K562 (cell line): ENCODE results near the gene PLCD4. TPM values are rescaled to one million over a fixed set of nuclear protein-coding genes. Genes with fewer than 3 reads are reported as not detected.
A peak's percentile ranks its signal among the peaks of the same experiment; 100 is the strongest.

Experiments used
- ATAC-seq: fragments of 200-7000 bp; cut with Tn5 transposase; 3 replicates; pipeline ENCODE4 v1.9.1; 2020; ENCODE audit warnings: moderate library complexity
- BruUV-seq: library from RNA; stranded (reverse); fragments of 400-500 nt; replicated peaks from 2 replicates; lab custom pipeline; 2021; lab: Mats Ljungman, UMichigan
- CTCF ChIA-PET: fragments of 300-600 bp; formaldehyde crosslinking; extraction: SDS; loops from one replicate; lab custom pipeline; 2021; ENCODE audit warnings: low intra/inter-chr PET ratio; lab: Yijun Ruan, JAX
- POLR2A ChIA-PET: fragments of 300-600, 350-650 bp; sonication (Branson Sonifier 250); formaldehyde crosslinking; extraction: SDS; loops from one replicate; lab custom pipeline; 2021; ENCODE audit warnings: antibody characterized with exemption, inconsistent platforms; lab: Yijun Ruan, JAX
- DNase-seq, 4 experiments: peaks; one replicate each; pipeline versions ENCODE4 v3.0.0 to v3.0.0-alpha.2; 2011 to 2018; ENCODE audit warnings: low spot score in 3 of 4, mixed read lengths in 3 of 4; ENCODE audit errors: extremely low read depth in 1 of 4
- FAIRE-seq: peaks from 2 replicates; lab custom pipeline; 2011; peaks lifted over from hg19 to GRCh38; lab: Jason Lieb, UNC
- H2AFZ ChIP-seq: 2 replicates; pipeline ENCODE4 v1.6.0; 2011; ENCODE audit warnings: low read depth, low read length, control low read depth, inconsistent platforms
- H3K27ac ChIP-seq: fragments of 200-600 bp; 3 replicates; pipeline ENCODE4 v1.8.0; 2011; ENCODE audit warnings: low read depth, mild to moderate bottlenecking, control low read depth, inconsistent platforms, low read length, moderate library complexity, mixed read lengths; ENCODE audit errors: extremely low read depth
- H3K27me3 ChIP-seq, 2 experiments: fragments of 300-600 bp in 1 of 2; 2 replicates in 1 of 2; 3 replicates in 1 of 2; pipeline versions ENCODE4 v1.6.0 to v1.8.0; 2011; ENCODE audit warnings: inconsistent platforms in 2 of 2, low read length in 2 of 2, mild to moderate bottlenecking in 1 of 2, mixed read lengths in 1 of 2, moderate library complexity in 1 of 2; ENCODE audit not compliant: control insufficient read depth in 2 of 2, insufficient read depth in 2 of 2
- H3K36me3 ChIP-seq: fragments of 300-600 bp; 3 replicates; pipeline ENCODE4 v1.8.0; 2011; ENCODE audit warnings: mild to moderate bottlenecking, low read length, inconsistent platforms; ENCODE audit not compliant: control insufficient read depth, insufficient read depth
- H3K4me1 ChIP-seq, 2 experiments: fragments of 200-600 bp in 1 of 2; replicated peaks in 1 of 2; 2 replicates in 1 of 2; 3 replicates in 1 of 2; pipeline versions ENCODE4 v1.5.1 to v1.8.0; 2011; ENCODE audit warnings: inconsistent platforms in 2 of 2, low read length in 2 of 2, mild to moderate bottlenecking in 1 of 2, mixed read lengths in 1 of 2, moderate library complexity in 1 of 2; ENCODE audit not compliant: control insufficient read depth in 2 of 2, insufficient read depth in 2 of 2
- H3K4me2 ChIP-seq: 2 replicates; pipeline ENCODE4 v1.6.1; 2011; ENCODE audit warnings: low read length, control low read depth, inconsistent platforms, mixed read lengths; ENCODE audit not compliant: insufficient read depth
- H3K4me3 ChIP-seq: fragments of 200-600 bp; sonication (generic), shearing (Covaris generic); 2 replicates; pipeline ENCODE4 v1.5.1; 2016; ENCODE audit warnings: control low read depth, inconsistent platforms
- H3K79me2 ChIP-seq: fragments of 200-600 bp; 3 replicates; pipeline ENCODE4 v1.8.0; 2011; ENCODE audit warnings: low read length, inconsistent platforms; ENCODE audit not compliant: control insufficient read depth, insufficient read depth
- H3K9ac ChIP-seq, 2 experiments: 2 replicates each; pipeline versions ENCODE4 v1.6.0 to v1.6.1; 2011; ENCODE audit warnings: low read depth in 2 of 2, low read length in 2 of 2, control low read depth in 1 of 2, inconsistent platforms in 1 of 2, mild to moderate bottlenecking in 1 of 2, mixed read lengths in 1 of 2; ENCODE audit not compliant: insufficient read depth in 1 of 2
- H3K9me1 ChIP-seq: one replicate; pipeline ENCODE4 v1.6.0; 2011; ENCODE audit warnings: inconsistent platforms, mild to moderate bottlenecking, low read length, moderate library complexity; ENCODE audit not compliant: control insufficient read depth, insufficient read depth
- H3K9me3 ChIP-seq: replicated peaks from 2 replicates; pipeline ENCODE4 v1.5.1; 2011; ENCODE audit warnings: low read depth, low read length, inconsistent platforms; ENCODE audit not compliant: control insufficient read depth, insufficient read depth
- H4K20me1 ChIP-seq: replicated peaks from 2 replicates; pipeline ENCODE4 v1.6.1; 2011; ENCODE audit warnings: low read length, inconsistent platforms, mixed read lengths; ENCODE audit not compliant: control insufficient read depth, insufficient read depth
- CC2D1A ChIP-seq: fragments of 450-650 bp; IDR thresholded peaks from 2 replicates; pipeline ENCODE4 v1.6.1; 2017; ENCODE audit warnings: mild to moderate bottlenecking
- ETV1 ChIP-seq: fragments of 450-650 bp; conservative IDR thresholded peaks from 2 replicates; pipeline ENCODE4 v1.6.1; 2016; ENCODE audit warnings: missing genetic modification characterization, control low read depth, low read depth, missing compliant biosample characterization
- FOXM1 ChIP-seq, 2 experiments: fragments of 450-650 bp in 1 of 2; sonication (generic) in 1 of 2; formaldehyde crosslinking in 1 of 2; IDR thresholded peaks; 2 replicates each; pipeline versions ENCODE4 v1.6.1 to v1.9.0; 2017 to 2022; ENCODE audit warnings: low read depth in 2 of 2, mild to moderate bottlenecking in 2 of 2, missing genetic modification reagents in 1 of 2, moderate library complexity in 1 of 2
- HEY1 ChIP-seq: fragments of 250-450 bp; sonication (Bioruptor Pico); IDR thresholded peaks from 2 replicates; pipeline ENCODE4 v1.5.0; 2020; ENCODE audit warnings: mild to moderate bottlenecking, moderate library complexity, borderline replicate concordance
- NCOA2 ChIP-seq, 2 experiments: fragments of 450-650 bp; IDR thresholded peaks; 2 replicates each; pipeline ENCODE4 v1.6.1; 2018; ENCODE audit warnings: mild to moderate bottlenecking in 2 of 2, moderate library complexity in 1 of 2; ENCODE audit not compliant: partially characterized antibody in 2 of 2
- NFE2 ChIP-seq: IDR thresholded peaks from 2 replicates; pipeline ENCODE4 v1.6.1; 2014; ENCODE audit warnings: antibody characterized with exemption, low read depth
- NR4A1 ChIP-seq, 2 experiments: fragments of 250-450 bp in 1 of 2; fragments of 450-650 bp in 1 of 2; sonication (Bioruptor Pico) in 1 of 2; IDR thresholded peaks; 2 replicates each; pipeline versions ENCODE4 v1.4.0 to v1.6.1; 2016 to 2020; ENCODE audit warnings: mild to moderate bottlenecking in 2 of 2, missing compliant biosample characterization in 1 of 2, missing genetic modification characterization in 1 of 2, moderate library complexity in 1 of 2
- POLR2A ChIP-seq: fragments of 450-650 bp; conservative IDR thresholded peaks from 2 replicates; pipeline ENCODE4 v1.6.1; 2016
- RBFOX2 ChIP-seq: fragments of 200-400 bp; formaldehyde crosslinking; IDR thresholded peaks from 2 replicates; pipeline ENCODE4 v1.6.1; 2017; ENCODE audit warnings: low read depth, mild to moderate bottlenecking, low read length, moderate library complexity
- RBM17 ChIP-seq: fragments of 200-400 bp; formaldehyde crosslinking; IDR thresholded peaks from 2 replicates; pipeline ENCODE4 v1.6.1; 2017; ENCODE audit warnings: low read depth, mild to moderate bottlenecking, low read length, borderline replicate concordance
- RFX5 ChIP-seq: IDR thresholded peaks from 2 replicates; pipeline ENCODE4 v1.6.1; 2011; ENCODE audit warnings: low read depth, mild to moderate bottlenecking, improper control_type of control experiment, low read length
- SIN3A ChIP-seq, 2 experiments: fragments of 150-350 bp in 1 of 2; IDR thresholded peaks; 2 replicates each; pipeline ENCODE4 v1.6.1; 2011 to 2016; ENCODE audit warnings: borderline replicate concordance in 2 of 2, low read depth in 2 of 2, low read length in 2 of 2, mild to moderate bottlenecking in 2 of 2, moderate library complexity in 2 of 2; ENCODE audit not compliant: control insufficient read depth in 1 of 2
- SP1 ChIP-seq: sonication (generic); formaldehyde crosslinking; IDR thresholded peaks from 2 replicates; pipeline ENCODE4 v1.8.1; 2022; ENCODE audit warnings: mild to moderate bottlenecking, missing genetic modification reagents
- SPI1 ChIP-seq: IDR thresholded peaks from 2 replicates; pipeline ENCODE4 v1.6.1; 2011; ENCODE audit warnings: low read depth, low read length, control low read depth, borderline replicate concordance
- TEAD1 ChIP-seq, 2 experiments: fragments of 450-650 bp in 1 of 2; sonication (generic) in 1 of 2; formaldehyde crosslinking; IDR thresholded peaks; 2 replicates each; pipeline versions ENCODE4 v1.4.0 to v1.8.0; 2020 to 2022; ENCODE audit warnings: mild to moderate bottlenecking in 2 of 2, missing genetic modification reagents in 1 of 2
- TEAD2 ChIP-seq: fragments of 450-650 bp; IDR thresholded peaks from 2 replicates; pipeline ENCODE4 v1.6.1; 2016; ENCODE audit warnings: missing genetic modification characterization, control low read depth, missing compliant biosample characterization
- XRCC3 ChIP-seq: fragments of 450-650 bp; IDR thresholded peaks from 2 replicates; pipeline ENCODE4 v1.6.1; 2017; ENCODE audit warnings: mild to moderate bottlenecking, moderate library complexity
- ZNF133 ChIP-seq: fragments of 250-450 bp; sonication (Bioruptor Pico); IDR thresholded peaks from 2 replicates; pipeline ENCODE4 v1.4.0; 2020; ENCODE audit warnings: mild to moderate bottlenecking
- ZNF143 ChIP-seq: sonication (generic); formaldehyde crosslinking; IDR thresholded peaks from 2 replicates; pipeline ENCODE4 v1.9.0; 2022; ENCODE audit warnings: mild to moderate bottlenecking, missing genetic modification reagents
- ZNF316 ChIP-seq: fragments of 450-650 bp; IDR thresholded peaks from 2 replicates; pipeline ENCODE4 v1.6.1; 2016
- WGBS: fragments of 100-300 bp; shearing (Covaris generic); methylation state at CpG from one replicate; pipeline ENCODE4 v1.1.6; 2016; ENCODE audit warnings: low coverage, mixed read lengths; ENCODE audit not compliant: insufficient coverage; ENCODE audit errors: missing lambda C conversion rate; 5-methylcytosine and 5-hydroxymethylcytosine counted together
- in situ Hi-C: fragments of 300-500 bp; cut with MboI; formaldehyde crosslinking; loops from 4 replicates; pipeline ENCODE4 v1.15.0; 2018; ENCODE audit warnings: inconsistent platforms, mixed read lengths
- intact Hi-C: fragments of 100-400 bp; cut with micrococcal nuclease; formaldehyde crosslinking; loops from 2 replicates; pipeline ENCODE4 v1.14.2; 2022
- polyA plus RNA-seq, 8 experiments: library from polyadenylated mRNA; depleted of rRNA in 4 of 8; stranded (reverse) in 5 of 8; unstranded in 3 of 8; fragments of >200 nt; fragmentation: Nextera tagmentation in 2 of 8; fragmentation: Illumina TruSeq in 1 of 8; extraction: Ambion mirVana in 2 of 8; extraction: Trizol in 1 of 8; gene quantifications; 2 replicates each; pipeline versions ENCODE4 v1.2.1 to v1.2.3, GENCODE V29; 2011 to 2014; ENCODE audit warnings: inconsistent platforms in 1 of 8, missing spikeins in 1 of 8
- total RNA-seq, 7 experiments: library from RNA; depleted of rRNA in 6 of 7; stranded (reverse); fragments of >200 nt in 6 of 7; fragmentation: Illumina TruSeq in 2 of 7; extraction: Trizol in 2 of 7; gene quantifications; 2 replicates each; pipeline versions ENCODE4 v1.2.1 to v1.2.3, GENCODE V29; 2011 to 2021; ENCODE audit warnings: low replicate concordance in 1 of 7
- TF ChIP-seq, protein P1 (sequence below): fragments of 200-800 bp; sonication (Bioruptor generic); IDR thresholded peaks from 2 replicates; pipeline ENCODE4 v1.6.1; 2017; ENCODE audit warnings: missing genetic modification characterization, missing compliant biosample characterization

The PLCD4 gene
- total and polyA plus RNA-seq, 9 of the 15 experiments (the other 6 are each of a cell fraction or from before 2014, with no cell fraction given) = 0.13 to 0.38 TPM; not detected in 7

DNA sequence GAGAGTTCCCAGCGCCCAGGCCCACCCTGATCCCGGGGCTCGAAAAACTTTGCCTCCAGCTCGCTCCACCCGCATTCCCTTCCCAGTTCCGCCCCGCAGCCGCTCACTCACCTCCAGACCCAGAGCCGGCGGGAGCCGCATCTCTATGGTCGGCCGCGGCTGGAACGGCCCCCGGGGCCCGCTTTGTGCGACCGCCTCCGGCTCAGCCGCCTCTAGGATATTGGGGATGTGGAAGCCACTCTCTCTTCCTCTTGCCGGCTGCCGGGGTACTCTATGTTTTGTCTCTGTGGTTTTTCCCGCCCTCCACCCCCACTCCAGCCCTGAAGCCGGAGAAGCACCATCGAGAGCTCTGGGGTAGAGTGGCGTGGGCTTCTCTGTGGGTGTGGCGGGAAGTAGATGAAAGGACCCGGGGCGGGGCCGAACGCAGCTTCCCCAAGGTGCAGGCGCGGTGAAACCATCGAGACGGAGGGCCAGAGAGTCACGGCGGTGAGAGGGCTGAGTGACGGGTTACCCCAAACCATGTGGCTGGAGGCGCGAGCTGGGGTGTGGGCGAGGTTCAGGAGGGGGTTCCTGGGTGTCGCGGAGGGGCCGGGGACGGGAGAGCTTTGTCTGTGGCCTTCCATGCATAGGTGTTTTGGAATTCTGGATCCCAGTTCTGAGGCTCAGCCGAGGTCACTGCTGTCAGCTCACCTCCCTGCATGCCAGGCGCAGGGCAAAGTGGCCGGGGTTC, 51.7 kb downstream of the PLCD4 start, which contains the start of the genes BCS1L and ZNF142 (continued):
- TF ChIP-seq XRCC3 = no peak
- no peak for TF ChIP-seq ZNF133 (CRISPR knock-in tag)
- no peak for TF ChIP-seq NFE2
- TF ChIP-seq TEAD1 (CRISPR knock-in tag; IDR thresholded peaks at IDR 0.05) = peak in 1 of 2 experiments; percentile 62; a peak in 2 of 4 replicates
- no peak for TF ChIP-seq ETV1 (tag)
- TF ChIP-seq, protein P1, sequence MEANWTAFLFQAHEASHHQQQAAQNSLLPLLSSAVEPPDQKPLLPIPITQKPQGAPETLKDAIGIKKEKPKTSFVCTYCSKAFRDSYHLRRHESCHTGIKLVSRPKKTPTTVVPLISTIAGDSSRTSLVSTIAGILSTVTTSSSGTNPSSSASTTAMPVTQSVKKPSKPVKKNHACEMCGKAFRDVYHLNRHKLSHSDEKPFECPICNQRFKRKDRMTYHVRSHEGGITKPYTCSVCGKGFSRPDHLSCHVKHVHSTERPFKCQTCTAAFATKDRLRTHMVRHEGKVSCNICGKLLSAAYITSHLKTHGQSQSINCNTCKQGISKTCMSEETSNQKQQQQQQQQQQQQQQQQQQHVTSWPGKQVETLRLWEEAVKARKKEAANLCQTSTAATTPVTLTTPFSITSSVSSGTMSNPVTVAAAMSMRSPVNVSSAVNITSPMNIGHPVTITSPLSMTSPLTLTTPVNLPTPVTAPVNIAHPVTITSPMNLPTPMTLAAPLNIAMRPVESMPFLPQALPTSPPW (CRISPR knock-in tag) = peak; percentile 56
- TF ChIP-seq ZNF143 (CRISPR knock-in tag) = no peak
- no peak for TF ChIP-seq RFX5
- TF ChIP-seq SP1 = peak; percentile 58

DNA sequence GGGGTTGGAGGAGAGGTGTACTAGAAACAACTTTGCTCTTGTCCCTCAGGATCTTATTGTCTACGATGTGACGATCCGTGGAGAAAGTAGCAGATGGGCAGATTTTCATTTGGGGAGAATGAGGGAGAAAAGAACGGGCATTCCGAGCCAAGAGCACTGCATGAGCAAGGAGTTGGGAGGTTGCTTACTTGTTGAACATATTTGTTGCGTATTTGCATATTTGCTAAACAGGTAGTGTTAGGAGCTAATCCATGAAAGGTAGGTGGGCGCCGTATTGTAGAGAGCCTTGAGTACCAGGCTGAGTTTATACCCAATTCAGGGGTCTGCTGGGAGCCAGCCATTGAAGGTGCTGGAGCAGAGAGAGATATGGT, 52.3 kb downstream of the PLCD4 start:
- FAIRE-seq (no peak), DNase-seq (no peak), ATAC-seq (no peak)
- ChIA-PET CTCF (interaction anchor here (3.1 kb wide), 1 partner anchor 188 kb away, joined by 32 read pairs; no protein-coding TSS in a partner anchor), POLR2A (interaction anchor here (0.6 to 1.9 kb wide), 8 partner anchors 8 to 65 kb away, joined by 3 to 10 read pairs (median 4); partner anchors contain the start of genes RNF25 and STK36)
- H3K4me2 ChIP-seq = peak overlapping the region; percentile 99
- TSS peak; percentile 90 for BruUV-seq
- peaks cover 7% of the 10 kb centered on the region for H3K9me1 ChIP-seq
- H3K9ac ChIP-seq = peak overlapping the region; percentile 91 to 96
- intact Hi-C loops (loop anchor here (2.0 kb wide), 1 partner anchor 187 kb away; no protein-coding TSS in a partner anchor), in situ Hi-C loops (no loop called here)
- peaks cover 6 to 17% of the 10 kb centered on the region in 2 experiments; a peak in 3 of 5 replicates for H3K4me1 ChIP-seq
- peaks cover 32% of the 10 kb centered on the region for H3K79me2 ChIP-seq
- no peaks in the 10 kb centered on the region for H3K9me3 ChIP-seq
- peak overlapping the region; percentile 84 for H2AFZ ChIP-seq
- H3K36me3 ChIP-seq = peaks cover 71% of the 10 kb centered on the region; the same call in 2 of the 3 replicates
- H3K4me3 ChIP-seq = peak overlapping the region; percentile 61
- no peak for TF ChIP-seq ZNF316
- no peak for TF ChIP-seq CC2D1A
- TF ChIP-seq RBFOX2 = no peak
- no peak for TF ChIP-seq SPI1
- TF ChIP-seq NCOA2 (IDR thresholded peaks at IDR 0.05; ENCODE audit: partially characterized antibody in 2 of 2) = no peak
- TF ChIP-seq TEAD2 (tag) = no peak
- TF ChIP-seq RBM17 = no peak
- no peak for TF ChIP-seq FOXM1 (IDR thresholded peaks at IDR 0.05; ENCODE audit: low read depth)
- 0 out of 2 replicates have a peak, but pooled peaks have one; percentile 14 for TF ChIP-seq FOXM1 (CRISPR knock-in tag; IDR thresholded peaks at IDR 0.05; ENCODE audit: low read depth)
- no peak for TF ChIP-seq NR4A1 (CRISPR knock-in tag; IDR thresholded peaks at IDR 0.05)
- no peak for TF ChIP-seq NR4A1 (tag; IDR thresholded peaks at IDR 0.05)
- TF ChIP-seq HEY1 = no peak
- peak; percentile 9; the same call in 1 of the 2 replicates for TF ChIP-seq POLR2A
- TF ChIP-seq SIN3A (IDR thresholded peaks at IDR 0.05; ENCODE audit: borderline replicate concordance in 2 of 2, control insufficient read depth in 1 of 2, low read depth in 2 of 2, low read length in 2 of 2) = 0 out of 4 replicates have a peak, but pooled peaks of 1 of the 2 experiments have one; percentile 26
- no peaks in the 10 kb centered on the region for H4K20me1 ChIP-seq
- 3% methylated on average over 8 of the region's 8 CpGs for WGBS
- H3K27me3 ChIP-seq = no peaks in the 10 kb centered on the region
- peak overlapping the region; percentile 73 for H3K27ac ChIP-seq
